Vagina (tissue), 2 donors: Measurements from ENCODE around the gene TRPM1.

Experiments
- POLR2A ChIP-seq, 2 donors: fragments of 450-650 bp; IDR thresholded peaks; one replicate each; pipeline ENCODE4 v1.6.1; 2017; ENCODE audit warnings: antibody characterized with exemption in 2 of 2, mild to moderate bottlenecking in 2 of 2, moderate library complexity in 2 of 2
- POLR2AphosphoS5 ChIP-seq, 2 donors: sonication (generic); formaldehyde crosslinking; IDR thresholded peaks; one replicate each; pipeline ENCODE4 v1.9.0; 2017; ENCODE audit warnings: antibody characterized with exemption in 2 of 2, mild to moderate bottlenecking in 2 of 2, low read depth in 1 of 2; ENCODE audit not compliant: insufficient read depth in 1 of 2
- TF ChIP-seq, protein P1 (sequence below), 3 experiments: fragments of 450-650 bp in 2 of 3; fragments of 200-600 bp in 1 of 3; sonication (generic) in 1 of 3; IDR thresholded peaks; one replicate each; pipeline ENCODE4 v1.5.1; 2017 to 2019; ENCODE audit warnings: antibody characterized with exemption in 3 of 3, mild to moderate bottlenecking in 2 of 3, moderate library complexity in 2 of 3

DNA sequence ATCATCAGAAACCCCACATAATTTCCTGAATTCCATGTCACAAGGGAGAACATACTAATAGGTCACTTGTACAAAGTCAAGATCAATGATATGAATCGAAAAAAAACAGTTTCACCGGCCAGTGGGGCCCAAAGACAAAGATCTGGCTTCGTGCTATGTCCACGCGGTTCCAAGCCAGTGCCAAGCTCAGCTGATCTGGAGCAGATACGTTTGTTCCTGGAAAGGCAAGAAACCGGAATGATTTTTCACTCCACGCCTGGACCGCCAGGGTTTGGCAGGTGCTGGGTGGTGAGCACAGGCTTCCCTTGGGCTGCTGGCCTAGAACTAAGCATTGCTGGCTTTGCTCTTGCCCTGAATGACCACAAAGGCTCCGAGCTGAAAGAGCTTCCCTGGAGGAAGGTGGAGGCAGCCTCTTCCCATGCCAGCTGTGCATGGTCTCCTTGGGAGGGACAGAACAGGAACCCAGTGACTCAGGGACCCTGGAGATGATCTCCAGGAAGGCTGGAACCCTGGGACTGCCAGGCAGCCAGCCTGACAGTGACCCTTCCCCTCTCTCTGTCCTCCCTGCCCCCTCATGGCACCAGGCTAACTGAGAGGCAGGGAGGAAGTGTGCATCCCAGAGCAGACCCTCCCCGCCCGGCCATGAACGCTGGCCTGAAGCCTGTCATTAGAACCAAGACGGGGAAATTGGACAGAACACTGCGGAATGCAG is 40.9 kb downstream of the TRPM1 start:
- TF ChIP-seq, protein P1, sequence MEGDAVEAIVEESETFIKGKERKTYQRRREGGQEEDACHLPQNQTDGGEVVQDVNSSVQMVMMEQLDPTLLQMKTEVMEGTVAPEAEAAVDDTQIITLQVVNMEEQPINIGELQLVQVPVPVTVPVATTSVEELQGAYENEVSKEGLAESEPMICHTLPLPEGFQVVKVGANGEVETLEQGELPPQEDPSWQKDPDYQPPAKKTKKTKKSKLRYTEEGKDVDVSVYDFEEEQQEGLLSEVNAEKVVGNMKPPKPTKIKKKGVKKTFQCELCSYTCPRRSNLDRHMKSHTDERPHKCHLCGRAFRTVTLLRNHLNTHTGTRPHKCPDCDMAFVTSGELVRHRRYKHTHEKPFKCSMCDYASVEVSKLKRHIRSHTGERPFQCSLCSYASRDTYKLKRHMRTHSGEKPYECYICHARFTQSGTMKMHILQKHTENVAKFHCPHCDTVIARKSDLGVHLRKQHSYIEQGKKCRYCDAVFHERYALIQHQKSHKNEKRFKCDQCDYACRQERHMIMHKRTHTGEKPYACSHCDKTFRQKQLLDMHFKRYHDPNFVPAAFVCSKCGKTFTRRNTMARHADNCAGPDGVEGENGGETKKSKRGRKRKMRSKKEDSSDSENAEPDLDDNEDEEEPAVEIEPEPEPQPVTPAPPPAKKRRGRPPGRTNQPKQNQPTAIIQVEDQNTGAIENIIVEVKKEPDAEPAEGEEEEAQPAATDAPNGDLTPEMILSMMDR (IDR thresholded peaks at IDR 0.05) = no peak
- no peak for TF ChIP-seq POLR2A (IDR thresholded peaks at IDR 0.05)
- TF ChIP-seq POLR2AphosphoS5 (IDR thresholded peaks at IDR 0.05; ENCODE audit: insufficient read depth in 1 of 2, low read depth in 1 of 2) = no peak
